CD4-positive, alpha-beta T cell treated with Interferon alpha-2 for 1 hour (primary cell): ENCODE results near the gene CCDC57.

Experiments used
- DNase-seq, 2 donors: peaks; one replicate each; pipeline ENCODE4 v3.0.0-alpha.2; 2020 to 2022

The CCDC57 gene

DNA sequence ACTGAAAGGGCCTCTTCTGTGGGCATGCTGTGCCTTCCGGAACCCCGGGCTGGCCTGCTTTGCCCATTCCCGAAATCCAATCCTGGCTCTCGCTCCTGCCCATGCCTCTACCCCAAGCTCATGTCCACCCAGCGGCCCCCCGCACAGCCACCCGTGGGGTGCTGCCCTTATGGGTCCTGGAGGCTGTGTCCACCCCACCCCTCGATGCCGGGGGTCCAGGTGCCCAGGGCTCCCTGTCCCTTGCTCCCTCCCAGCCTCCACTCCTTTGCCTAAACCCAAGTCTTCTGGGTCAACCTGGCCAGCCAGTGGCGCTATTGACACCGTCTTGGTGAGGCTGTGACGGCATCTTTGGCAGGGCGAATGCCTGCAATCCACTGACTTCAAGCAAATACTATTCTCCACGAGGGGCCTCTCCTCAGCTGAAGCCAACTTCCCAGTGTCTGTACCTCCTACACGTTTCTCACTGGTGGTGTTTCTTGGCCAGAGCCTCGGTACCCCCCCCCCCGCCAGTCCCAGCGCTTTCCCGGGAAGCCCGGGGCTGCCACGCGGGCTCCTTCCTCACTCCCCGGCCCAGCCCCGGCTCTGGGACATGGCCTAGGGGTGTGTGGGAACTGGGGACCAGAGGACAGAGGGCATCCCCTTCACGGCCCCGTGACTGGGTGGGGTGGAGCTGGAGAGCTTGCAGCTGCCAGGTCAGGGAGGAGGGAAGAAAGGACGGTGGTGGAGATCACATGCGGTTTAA lies 134.9 kb downstream of the CCDC57 start:
- DNase-seq, result no peak

DNA sequence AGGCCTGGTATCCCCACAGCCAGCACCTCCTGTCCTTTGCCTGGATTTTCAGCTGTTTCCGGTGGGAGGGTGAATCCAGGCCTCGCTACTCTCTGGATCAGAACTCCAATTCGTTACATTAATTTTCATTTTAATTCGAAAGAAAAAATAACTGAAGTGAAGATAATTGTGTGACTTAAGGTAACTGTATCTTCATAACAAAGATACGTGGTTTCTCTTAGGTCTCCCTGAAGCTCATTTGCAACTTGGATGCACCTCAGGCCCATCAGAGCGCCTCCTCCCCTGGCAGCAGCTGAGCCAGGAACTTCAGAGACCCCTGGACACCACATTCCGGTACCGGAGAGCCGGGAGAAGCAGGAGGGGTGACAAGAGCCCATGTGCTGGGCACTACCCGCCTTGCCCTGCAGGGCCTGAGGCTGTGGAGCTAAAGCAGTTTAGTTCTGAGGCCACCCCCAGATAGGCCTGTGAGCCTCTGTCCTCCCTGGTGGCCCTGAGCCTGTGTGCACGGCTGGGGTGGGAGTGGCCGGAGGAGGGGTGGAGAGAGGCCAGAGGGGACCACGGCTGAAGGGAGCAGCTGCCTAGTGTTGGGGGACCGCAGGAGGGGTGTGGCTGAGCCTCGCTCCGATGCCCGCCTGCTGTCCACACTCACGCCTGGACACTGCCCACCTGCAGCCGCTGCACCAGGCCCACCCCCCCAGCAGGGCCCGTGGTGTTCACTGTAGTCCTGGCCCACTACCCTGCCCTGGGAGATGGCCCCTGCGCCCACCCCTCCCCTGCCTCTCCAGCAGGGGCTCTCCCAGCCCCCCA lies 135.7 kb downstream of the CCDC57 start:
- DNase-seq, result no peak

DNA sequence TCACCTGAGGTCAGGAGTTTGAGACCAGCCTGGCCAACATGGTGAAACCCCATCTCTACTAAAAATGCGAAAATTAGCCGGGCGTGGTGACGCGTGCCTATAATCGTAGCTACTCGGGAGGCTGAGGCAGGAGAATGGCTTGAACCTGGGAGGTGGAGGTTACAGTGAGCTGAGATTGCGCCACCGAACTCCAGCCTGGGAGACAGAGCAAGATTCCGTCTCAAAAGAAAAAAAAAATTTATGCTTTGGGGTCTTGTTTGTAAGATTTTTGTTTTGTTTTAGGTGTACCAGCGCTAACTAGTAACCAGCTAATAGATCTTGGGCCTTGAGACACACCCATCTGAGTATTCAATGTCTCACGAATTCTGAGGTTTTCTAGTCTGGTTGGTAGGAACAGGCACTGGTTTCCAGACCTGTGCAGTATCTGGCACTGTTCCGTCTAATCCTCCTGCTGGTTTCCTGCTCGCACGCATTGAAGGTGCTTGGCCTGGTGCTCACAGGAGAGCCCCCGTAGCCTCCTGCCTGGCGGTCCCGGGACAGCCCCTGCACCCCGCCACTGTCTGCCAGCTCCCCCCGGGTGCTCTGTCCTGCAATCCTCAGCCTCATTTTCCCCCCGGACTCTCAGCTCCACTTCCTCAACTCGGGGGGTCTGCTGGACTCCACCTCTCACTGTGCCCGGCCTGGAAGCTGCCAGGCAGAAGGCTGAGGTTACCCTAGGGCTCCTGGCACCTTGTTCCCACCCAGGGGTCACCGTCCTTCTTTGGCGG lies 136.4 kb downstream of the CCDC57 start:
- DNase-seq, result no peak

GRCh38 chr17:82073446-82073845 lies 139.2 kb downstream of the CCDC57 start:
- DNase-seq, result no peak

DNA sequence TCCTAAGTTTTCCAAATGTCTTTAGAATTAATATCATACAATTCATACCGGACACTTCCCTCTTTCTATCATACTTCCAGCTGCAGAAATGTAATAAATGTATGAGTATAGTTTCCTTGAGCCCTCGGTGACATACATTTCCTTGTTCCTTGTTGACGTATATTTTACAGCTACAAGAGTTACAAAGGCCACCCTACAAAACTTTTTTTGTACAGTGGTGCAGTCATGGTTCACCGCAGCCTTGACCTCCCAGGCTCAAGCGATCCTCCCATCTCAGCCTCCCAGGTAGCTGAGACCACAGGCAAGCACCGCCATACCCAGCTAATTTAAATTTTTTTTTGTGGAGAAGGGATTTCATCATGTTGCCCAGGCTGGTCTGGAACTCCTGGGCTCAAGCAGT lies 139.8 kb downstream of the CCDC57 start:
- DNase-seq, result no peak

GRCh38 chr17:82070611-82071010 lies 142.0 kb downstream of the CCDC57 start:
- no peak for DNase-seq

DNA sequence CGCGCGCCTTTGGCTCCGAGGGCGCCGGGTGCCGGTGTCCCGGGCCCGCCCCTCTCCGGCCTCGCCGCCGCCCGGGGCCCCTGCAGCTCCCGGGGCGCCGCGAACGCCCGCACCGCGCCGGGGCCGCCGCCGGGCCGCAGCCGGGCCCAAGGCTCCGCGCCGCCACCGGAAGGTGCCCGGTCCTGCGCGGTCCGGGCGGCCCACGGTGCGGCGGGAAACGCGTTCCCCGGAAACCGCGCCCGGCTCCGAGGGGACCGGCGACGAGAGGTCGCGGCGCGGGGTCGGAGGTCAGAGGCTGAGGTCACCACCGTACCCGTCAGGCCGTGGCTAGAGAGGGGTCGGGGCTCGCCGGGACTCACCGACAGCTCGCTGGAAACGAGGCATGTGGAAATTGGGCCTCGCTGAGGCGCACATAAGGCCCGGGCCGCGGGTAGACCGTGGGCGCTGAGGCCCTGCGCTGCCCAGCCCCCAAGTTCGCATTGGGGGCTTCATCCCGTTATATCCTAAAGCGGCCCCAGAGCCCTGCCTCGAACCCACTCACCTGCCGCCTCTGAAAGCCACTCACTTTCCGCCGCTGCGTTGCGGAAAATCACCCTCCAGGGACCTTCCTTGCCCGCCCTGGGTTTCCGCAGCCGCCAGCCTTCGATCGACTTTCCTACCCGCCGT lies 146.9 kb downstream of the CCDC57 start, which contains the start of gene DUS1L:
TSS of gene DUS1L (minus strand) at position 167 of the 666 bp plus-strand sequence. CDS start 745 bp downstream, outside the sequence.
- DNase-seq, result peak; percentile 57 to 79

- no peak for DNase-seq
Measured at GRCh38 chr17:82065193-82065637, 147.4 kb downstream of the CCDC57 start.

GRCh38 chr17:82064433-82065192 lies 148.0 kb downstream of the CCDC57 start:
- DNase-seq, result no peak

DNA sequence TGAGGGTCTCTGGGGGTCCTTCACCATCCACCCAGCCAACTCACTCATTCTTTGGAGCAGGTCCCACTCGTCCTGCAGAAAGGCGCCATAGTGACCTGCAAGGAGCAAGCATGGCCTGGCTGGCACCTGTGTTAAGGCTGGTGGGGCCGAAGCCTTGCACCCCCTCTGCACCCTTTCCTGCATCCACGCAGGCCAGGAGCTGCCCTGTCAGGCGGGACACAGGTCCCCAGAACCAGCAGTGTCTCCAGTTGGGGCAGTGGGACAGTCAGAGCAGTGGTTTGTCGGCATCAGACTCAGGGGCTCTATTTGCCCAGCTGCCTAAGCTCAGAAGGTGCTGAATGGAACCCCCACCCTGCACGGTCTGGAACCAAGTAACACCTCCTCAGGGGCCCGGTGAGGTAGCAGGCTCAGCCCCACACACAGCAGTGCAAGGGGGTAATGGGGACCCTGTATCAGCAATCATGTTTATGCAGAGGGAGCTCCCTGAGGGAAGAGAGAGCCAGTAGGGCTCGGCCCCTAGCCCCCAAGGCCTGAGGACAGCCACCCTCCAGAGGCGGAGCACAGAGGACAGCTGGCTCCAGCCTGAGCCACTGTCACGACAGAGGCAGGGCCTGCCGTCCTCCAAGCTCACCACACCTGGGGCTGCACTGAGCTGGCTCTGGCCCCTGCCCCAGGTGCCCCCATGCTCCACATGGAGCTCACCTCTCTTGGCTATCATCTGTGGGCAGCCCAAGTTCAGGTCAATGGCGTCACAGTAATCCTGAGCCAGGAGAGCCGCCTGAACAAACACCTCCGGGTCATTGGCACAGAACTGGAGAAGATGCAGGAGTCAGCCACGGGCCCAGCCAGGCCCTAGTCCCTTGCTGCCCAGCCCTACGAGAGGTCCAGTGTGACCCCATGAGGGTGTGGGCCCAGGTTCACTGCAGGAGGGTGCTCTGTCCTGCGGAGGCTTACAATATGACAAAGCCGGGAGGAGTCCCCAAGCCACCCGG lies 148.9 kb downstream of the CCDC57 start:
- no peak for DNase-seq

DNA sequence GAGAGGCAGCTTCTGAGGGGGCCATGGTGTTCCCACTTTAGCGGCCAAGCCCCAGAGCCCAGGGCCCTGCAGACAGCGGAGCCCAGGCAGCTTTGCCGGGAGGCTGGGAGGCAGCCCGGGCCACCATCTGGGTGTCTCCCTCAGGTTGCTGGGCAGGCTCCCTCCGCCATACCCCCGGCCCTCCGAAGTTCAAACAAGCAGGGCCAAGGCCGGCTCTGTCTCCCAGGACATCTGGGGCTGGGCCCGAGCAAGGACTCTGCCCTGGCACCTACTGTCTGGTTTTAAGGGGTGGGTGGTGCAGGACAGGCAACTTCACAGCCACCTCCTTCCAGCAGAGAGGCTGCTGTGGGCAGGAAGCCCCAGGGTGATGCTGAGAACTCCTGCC lies 149.7 kb downstream of the CCDC57 start:
- no peak for DNase-seq

GRCh38 chr17:82062076-82062983 lies 150.3 kb downstream of the CCDC57 start:
- no peak for DNase-seq

DNA sequence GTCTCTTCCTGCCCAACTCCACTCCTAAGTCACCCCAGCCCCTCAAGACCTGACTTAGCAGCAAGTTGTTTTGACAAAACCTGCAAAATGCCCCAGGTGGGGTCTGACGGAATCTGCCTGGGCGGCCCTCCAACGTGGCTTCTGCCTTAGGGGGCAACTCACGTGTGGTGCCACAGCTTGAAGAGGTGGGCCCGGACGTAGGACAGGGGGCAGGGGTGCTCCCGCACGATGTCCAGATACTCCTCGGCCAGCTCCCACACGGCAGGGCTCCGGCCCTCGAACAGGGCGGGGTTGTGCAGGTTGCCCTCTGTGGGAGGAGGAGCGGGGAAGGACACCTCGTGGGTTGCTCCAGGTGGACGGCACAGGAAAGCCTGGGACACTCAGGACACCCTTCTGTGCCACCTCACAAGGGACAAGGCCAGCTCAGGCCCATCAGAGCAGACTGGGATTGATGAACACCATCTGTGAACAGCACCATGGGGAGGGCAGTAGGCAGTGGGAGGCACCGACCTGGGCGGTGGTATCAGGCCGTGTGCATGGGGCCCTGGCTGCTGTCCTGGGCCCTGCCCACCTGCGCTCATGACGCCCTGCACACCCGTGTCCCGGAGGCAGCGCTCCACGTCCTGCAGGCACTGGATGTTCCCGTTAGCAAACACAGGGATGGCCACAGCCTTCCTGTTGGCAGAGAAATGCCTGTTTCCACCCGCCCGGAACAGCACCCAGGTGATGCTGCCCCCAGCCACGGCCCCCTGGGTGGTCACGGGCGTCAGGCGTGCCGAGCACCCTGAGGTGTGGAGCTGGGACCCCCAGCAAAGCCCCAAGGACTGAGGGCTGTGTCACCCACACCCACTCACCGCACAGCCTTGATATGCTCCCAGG lies 151.4 kb downstream of the CCDC57 start:
- no peak for DNase-seq

- DNase-seq, result no peak
Measured at GRCh38 chr17:82060614-82061013, 152.0 kb downstream of the CCDC57 start.

DNA sequence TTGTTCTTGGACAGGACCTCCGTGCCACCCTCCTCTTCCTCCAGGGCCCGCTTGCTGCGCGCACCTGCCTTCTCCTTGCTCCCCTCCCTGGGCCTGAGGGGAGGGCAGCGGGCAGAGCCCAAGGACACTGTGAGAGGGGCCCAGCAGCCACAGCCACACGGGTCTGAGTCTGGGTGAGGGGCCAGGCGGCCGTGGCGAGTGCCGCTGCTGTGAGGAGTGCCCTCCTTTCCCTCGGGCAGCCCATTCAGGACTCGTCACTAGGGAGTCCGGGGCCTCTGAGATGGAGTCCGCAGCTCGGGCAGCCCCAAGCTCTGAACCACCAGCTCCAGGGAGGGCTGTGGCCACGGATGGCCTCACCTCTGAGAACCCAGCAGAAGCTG lies 152.7 kb downstream of the CCDC57 start:
- DNase-seq, result no peak

DNA sequence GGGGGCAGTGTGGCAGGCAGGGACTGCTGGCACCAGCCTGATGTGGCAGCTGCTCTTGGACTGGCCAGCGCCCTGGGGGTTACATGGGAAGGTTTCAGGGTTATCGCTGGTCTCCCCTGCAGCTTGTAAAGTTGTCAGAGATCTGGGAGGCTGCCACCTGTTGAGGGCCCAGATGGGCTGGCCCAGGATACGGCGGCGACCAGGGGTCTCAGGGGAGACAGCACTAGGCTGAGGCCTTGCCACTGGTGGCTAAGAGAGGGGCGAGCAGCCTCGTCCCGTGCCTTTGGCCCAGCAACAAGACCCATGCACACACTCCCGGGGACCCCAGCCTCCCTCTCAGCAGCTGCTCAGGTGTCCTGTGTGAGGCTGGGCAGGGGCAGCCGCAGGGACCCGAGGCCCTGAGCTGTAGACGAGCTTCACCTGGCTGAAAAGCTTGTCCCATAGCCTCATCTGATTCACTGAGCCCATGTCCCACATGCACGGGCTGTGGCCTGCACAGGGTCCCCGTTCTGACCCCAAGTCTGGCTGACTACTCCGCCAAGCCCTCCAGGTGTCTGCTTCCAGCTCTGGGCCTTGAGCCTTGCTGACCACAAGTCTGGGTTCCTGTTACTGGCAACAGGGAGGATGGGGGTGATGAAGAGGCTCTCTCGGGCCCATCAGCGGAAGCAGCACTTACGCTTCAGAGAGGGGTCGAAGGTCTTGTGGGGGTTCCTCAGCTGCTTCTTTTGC lies 153.2 kb downstream of the CCDC57 start:
- DNase-seq, result no peak

- DNase-seq, result no peak
Measured at GRCh38 chr17:82058855-82059249, 153.8 kb downstream of the CCDC57 start.
